ENCODE data around the gene CELF2. TPM values are rescaled to one million over a fixed set of nuclear protein-coding genes. Genes with fewer than 3 reads are reported as not detected.

The CELF2 gene
- total and polyA plus RNA-seq, 2 experiments from 2014 or later, result 16.6 to 26.9 TPM

- WGBS (ENCODE audit: low lambda C conversion rate, missing lambda C conversion rate), result 61% methylated on average over 4 of the region's 4 CpGs
- H3K27me3 ChIP-seq, result no peaks in the 10 kb centered on the region
- H3K4me3 ChIP-seq, result no peak overlapping the region
- peak overlapping the region; percentile 32 for H3K27ac ChIP-seq
- H4K20me1 ChIP-seq (ENCODE audit: insufficient read depth, poor library complexity, severe bottlenecking), result no peaks in the 10 kb centered on the region
- H2AFZ ChIP-seq, result no peak overlapping the region
- H3K36me3 ChIP-seq (replicated peaks; ENCODE audit: insufficient read depth, low read depth), result no peaks in the 10 kb centered on the region
- no peak overlapping the region for H3K4me2 ChIP-seq
- H3K79me2 ChIP-seq, result no peaks in the 10 kb centered on the region
- no peak for TF ChIP-seq EZH2phosphoT487 (IDR thresholded peaks at IDR 0.05; ENCODE audit: low read depth, severe bottlenecking, unreplicated experiment)
- no peak for TF ChIP-seq EZH2 (IDR thresholded peaks at IDR 0.05; ENCODE audit: borderline replicate concordance)
- TF ChIP-seq, protein P1, sequence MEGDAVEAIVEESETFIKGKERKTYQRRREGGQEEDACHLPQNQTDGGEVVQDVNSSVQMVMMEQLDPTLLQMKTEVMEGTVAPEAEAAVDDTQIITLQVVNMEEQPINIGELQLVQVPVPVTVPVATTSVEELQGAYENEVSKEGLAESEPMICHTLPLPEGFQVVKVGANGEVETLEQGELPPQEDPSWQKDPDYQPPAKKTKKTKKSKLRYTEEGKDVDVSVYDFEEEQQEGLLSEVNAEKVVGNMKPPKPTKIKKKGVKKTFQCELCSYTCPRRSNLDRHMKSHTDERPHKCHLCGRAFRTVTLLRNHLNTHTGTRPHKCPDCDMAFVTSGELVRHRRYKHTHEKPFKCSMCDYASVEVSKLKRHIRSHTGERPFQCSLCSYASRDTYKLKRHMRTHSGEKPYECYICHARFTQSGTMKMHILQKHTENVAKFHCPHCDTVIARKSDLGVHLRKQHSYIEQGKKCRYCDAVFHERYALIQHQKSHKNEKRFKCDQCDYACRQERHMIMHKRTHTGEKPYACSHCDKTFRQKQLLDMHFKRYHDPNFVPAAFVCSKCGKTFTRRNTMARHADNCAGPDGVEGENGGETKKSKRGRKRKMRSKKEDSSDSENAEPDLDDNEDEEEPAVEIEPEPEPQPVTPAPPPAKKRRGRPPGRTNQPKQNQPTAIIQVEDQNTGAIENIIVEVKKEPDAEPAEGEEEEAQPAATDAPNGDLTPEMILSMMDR (IDR thresholded peaks at IDR 0.05; ENCODE audit: poor library complexity), result peak; percentile 35
- no peaks in the 10 kb centered on the region for H3K4me1 ChIP-seq (ENCODE audit: insufficient read depth)
- no peaks in the 10 kb centered on the region for H3K9me2 ChIP-seq (replicated peaks; ENCODE audit: insufficient read depth)
- H3K9me3 ChIP-seq (ENCODE audit: low read depth), result no peaks in the 10 kb centered on the region
- peak; percentile 49 for DNase-seq (ENCODE audit: low spot score)
Observed at GRCh38 chr10:11285171-11285570, 267.5 kb downstream of the CELF2 start.

DNA sequence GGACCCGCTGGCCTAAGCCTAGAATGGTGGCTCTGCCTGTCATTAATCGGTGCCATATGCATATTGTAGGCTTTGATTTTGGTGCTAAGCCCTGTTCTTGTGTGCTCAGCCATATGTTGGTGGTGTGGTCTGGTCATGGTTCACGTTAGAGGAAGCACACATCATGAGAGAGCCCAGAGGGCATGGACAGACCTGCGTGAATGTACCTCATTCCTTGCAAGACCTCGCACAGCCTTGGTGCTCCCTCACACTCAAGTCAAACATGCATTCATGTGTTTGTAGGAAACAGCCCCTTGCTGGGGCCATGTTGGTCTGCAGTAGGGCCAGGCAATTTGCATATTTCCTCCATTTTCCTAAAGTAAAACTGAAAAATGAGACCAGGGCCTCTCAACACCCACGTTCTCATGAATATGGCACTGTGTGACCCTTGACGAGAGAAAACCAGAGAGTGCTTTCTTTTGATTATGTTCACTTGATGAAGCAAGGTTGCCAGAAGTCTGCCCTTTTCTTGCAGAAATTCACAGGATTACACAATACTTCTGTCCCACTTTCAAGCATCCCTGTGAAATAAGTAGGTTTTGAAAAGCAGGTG is 268.7 kb downstream of the CELF2 start:
- H3K9me3 ChIP-seq (ENCODE audit: low read depth), result no peaks in the 10 kb centered on the region
- H4K20me1 ChIP-seq (ENCODE audit: insufficient read depth, poor library complexity, severe bottlenecking), result no peaks in the 10 kb centered on the region
- no peaks in the 10 kb centered on the region for H3K9me2 ChIP-seq (replicated peaks; ENCODE audit: insufficient read depth)
- no peak overlapping the region for H3K4me3 ChIP-seq
- no peak for DNase-seq (ENCODE audit: low spot score)
- no peak overlapping the region for H3K4me2 ChIP-seq
- WGBS (ENCODE audit: low lambda C conversion rate, missing lambda C conversion rate), result 90% methylated on average over 7 of the region's 7 CpGs
- no peak overlapping the region for H3K27ac ChIP-seq
- no peaks in the 10 kb centered on the region for H3K36me3 ChIP-seq (replicated peaks; ENCODE audit: insufficient read depth, low read depth)
- no peaks in the 10 kb centered on the region for H3K4me1 ChIP-seq (ENCODE audit: insufficient read depth)
- no peaks in the 10 kb centered on the region for H3K79me2 ChIP-seq
- H2AFZ ChIP-seq, result no peak overlapping the region
- H3K27me3 ChIP-seq, result no peaks in the 10 kb centered on the region
- no peak for TF ChIP-seq EZH2phosphoT487 (IDR thresholded peaks at IDR 0.05; ENCODE audit: low read depth, severe bottlenecking, unreplicated experiment)

DNA sequence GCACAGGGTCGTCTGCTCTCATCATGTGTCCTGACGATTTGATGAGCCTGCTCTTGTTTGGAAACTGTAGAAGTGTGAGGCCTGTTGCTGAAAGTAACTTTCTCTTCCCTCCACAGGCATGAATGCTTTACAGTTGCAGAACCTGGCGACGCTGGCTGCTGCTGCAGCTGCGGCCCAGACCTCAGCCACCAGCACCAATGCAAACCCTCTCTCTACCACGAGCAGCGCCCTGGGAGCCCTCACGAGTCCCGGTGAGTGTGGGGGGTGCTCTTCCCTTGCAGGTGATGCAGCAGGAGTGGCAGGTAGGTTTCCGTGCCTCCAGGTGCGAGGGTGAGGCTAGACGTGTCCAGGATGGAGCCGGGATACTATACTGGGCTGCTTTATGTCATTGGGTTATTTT is 270.6 kb downstream of the CELF2 start:
- Histone ChIP-seq H3K9me3 (ENCODE audit: low read depth) (no peaks in the 10 kb centered on the region), H3K9me2 (replicated peaks; ENCODE audit: insufficient read depth) (no peaks in the 10 kb centered on the region), H3K4me3 (no peak overlapping the region), H3K4me1 (ENCODE audit: insufficient read depth) (no peaks in the 10 kb centered on the region), H2AFZ (no peak overlapping the region), H3K4me2 (no peak overlapping the region), H3K36me3 (replicated peaks; ENCODE audit: insufficient read depth, low read depth) (no peaks in the 10 kb centered on the region), H3K79me2 (no peaks in the 10 kb centered on the region), H4K20me1 (ENCODE audit: insufficient read depth, poor library complexity, severe bottlenecking) (no peaks in the 10 kb centered on the region), H3K27me3 (no peaks in the 10 kb centered on the region), H3K27ac (no peak overlapping the region)
- DNase-seq (ENCODE audit: low spot score), result no peak
- WGBS (ENCODE audit: low lambda C conversion rate, missing lambda C conversion rate), result 89% methylated on average over 13 of the region's 13 CpGs
- TF ChIP-seq, protein P1 (IDR thresholded peaks at IDR 0.05; ENCODE audit: poor library complexity), result no peak
- no peak for TF ChIP-seq EZH2 (IDR thresholded peaks at IDR 0.05; ENCODE audit: borderline replicate concordance)
- TF ChIP-seq EZH2phosphoT487 (IDR thresholded peaks at IDR 0.05; ENCODE audit: low read depth, severe bottlenecking, unreplicated experiment), result no peak

- no peaks in the 10 kb centered on the region for H3K79me2 ChIP-seq
- no peak overlapping the region for H3K4me3 ChIP-seq
- 98% methylated on average over 24 of the region's 24 CpGs for WGBS (ENCODE audit: low lambda C conversion rate, missing lambda C conversion rate)
- H2AFZ ChIP-seq, result no peak overlapping the region
- no peaks in the 10 kb centered on the region for H3K4me1 ChIP-seq (ENCODE audit: insufficient read depth)
- no peaks in the 10 kb centered on the region for H3K9me2 ChIP-seq (replicated peaks; ENCODE audit: insufficient read depth)
- H3K27ac ChIP-seq, result no peak overlapping the region
- H3K4me2 ChIP-seq, result no peak overlapping the region
- DNase-seq (ENCODE audit: low spot score), result no peak
- no peaks in the 10 kb centered on the region for H3K27me3 ChIP-seq
- no peak for TF ChIP-seq EZH2 (IDR thresholded peaks at IDR 0.05; ENCODE audit: borderline replicate concordance)
- TF ChIP-seq, protein P1 (IDR thresholded peaks at IDR 0.05; ENCODE audit: poor library complexity), result no peak
- no peak for TF ChIP-seq EZH2phosphoT487 (IDR thresholded peaks at IDR 0.05; ENCODE audit: low read depth, severe bottlenecking, unreplicated experiment)
- H4K20me1 ChIP-seq (ENCODE audit: insufficient read depth, poor library complexity, severe bottlenecking), result no peaks in the 10 kb centered on the region
- no peaks in the 10 kb centered on the region for H3K9me3 ChIP-seq (ENCODE audit: low read depth)
- H3K36me3 ChIP-seq (replicated peaks; ENCODE audit: insufficient read depth, low read depth), result no peaks in the 10 kb centered on the region
Observed at GRCh38 chr10:11290156-11290890, 272.7 kb downstream of the CELF2 start.

Measured in hepatocyte (in vitro differentiated cells).